Colonic mucosa (tissue), 4 donors: ENCODE data around the gene C2CD4A. TPM values are rescaled to one million over a fixed set of nuclear protein-coding genes. Genes with fewer than 3 reads are reported as not detected.

Experiments used
- DNase-seq: peaks from one replicate; pipeline ENCODE4 v3.0.0-alpha.2; 2020
- H3K27ac ChIP-seq: fragments of 200-600 bp; one replicate; pipeline ENCODE4 v1.8.0; 2021
- H3K27me3 ChIP-seq: fragments of 200-600 bp; one replicate; pipeline ENCODE4 v1.8.0; 2021
- H3K36me3 ChIP-seq: fragments of 200-600 bp; one replicate; pipeline ENCODE4 v1.8.0; 2021
- H3K4me1 ChIP-seq: fragments of 200-600 bp; one replicate; pipeline ENCODE4 v1.8.0; 2021; ENCODE audit warnings: mild to moderate bottlenecking
- H3K4me3 ChIP-seq: fragments of 200-600 bp; one replicate; pipeline ENCODE4 v1.8.0; 2021
- H3K9ac ChIP-seq, 2 donors: one replicate each; pipeline ENCODE4 v1.7.0; 2013; ENCODE audit warnings: control low read depth in 2 of 2, low read depth in 2 of 2, low read length in 2 of 2
- H3K9me3 ChIP-seq: fragments of 200-600 bp; one replicate; pipeline ENCODE4 v1.8.0; 2021
- intact Hi-C: fragments of 100-400 bp; cut with DNase I; formaldehyde crosslinking; loops from one replicate; pipeline ENCODE4 v1.14.1; 2022
- total RNA-seq, 2 donors: library from RNA; stranded (reverse); fragmentation: NEBNext Ultra II Directional in 1 of 2; extraction: Animal tissue kit (Norgen Biotek cat#: 25700) in 1 of 2; gene quantifications; one replicate each; pipeline ENCODE4 v1.2.1, GENCODE V29; 2021
- TF ChIP-seq, protein P1 (sequence below): fragments of 200-600 bp; IDR thresholded peaks from one replicate; pipeline ENCODE4 v1.8.0; 2022; ENCODE audit warnings: antibody characterized with exemption, mild to moderate bottlenecking
- donor health status: healthy.
- donor health status: DM: no; HTN: no; CAD: no.
- donor health status: DM: no; HTN: no; CAD: no.

Gene C2CD4A
- total RNA-seq, 2 donors from 2014 or later: 2.4 to 3.7 TPM

DNA sequence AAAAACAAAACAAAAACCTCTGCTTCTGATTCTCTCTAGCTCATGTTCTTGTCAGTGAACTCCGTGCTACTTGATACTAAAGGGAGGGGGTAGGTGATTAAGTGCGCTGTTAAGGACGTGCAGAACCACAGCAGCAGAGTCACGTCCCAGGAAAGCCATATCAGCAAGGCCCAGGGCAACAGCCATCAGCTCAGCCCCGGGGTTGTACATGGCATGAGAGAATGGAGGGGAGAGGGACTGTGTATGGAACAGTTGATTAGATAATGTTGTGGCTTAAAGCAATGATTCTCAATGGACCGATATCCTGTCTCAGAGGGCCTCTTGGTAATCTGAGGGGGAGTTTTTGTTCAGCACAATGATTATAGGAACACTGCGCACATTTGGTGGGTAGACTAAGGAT is 27.6 kb downstream of the C2CD4A start:
- Histone ChIP-seq H3K4me1 (no peaks in the 10 kb centered on the region), H3K4me3 (no peak overlapping the region), H3K9me3 (no peaks in the 10 kb centered on the region), H3K27ac (no peak overlapping the region), H3K9ac (no peak overlapping the region), H3K36me3 (no peaks in the 10 kb centered on the region), H3K27me3 (no peaks in the 10 kb centered on the region)
- TF ChIP-seq, protein P1, sequence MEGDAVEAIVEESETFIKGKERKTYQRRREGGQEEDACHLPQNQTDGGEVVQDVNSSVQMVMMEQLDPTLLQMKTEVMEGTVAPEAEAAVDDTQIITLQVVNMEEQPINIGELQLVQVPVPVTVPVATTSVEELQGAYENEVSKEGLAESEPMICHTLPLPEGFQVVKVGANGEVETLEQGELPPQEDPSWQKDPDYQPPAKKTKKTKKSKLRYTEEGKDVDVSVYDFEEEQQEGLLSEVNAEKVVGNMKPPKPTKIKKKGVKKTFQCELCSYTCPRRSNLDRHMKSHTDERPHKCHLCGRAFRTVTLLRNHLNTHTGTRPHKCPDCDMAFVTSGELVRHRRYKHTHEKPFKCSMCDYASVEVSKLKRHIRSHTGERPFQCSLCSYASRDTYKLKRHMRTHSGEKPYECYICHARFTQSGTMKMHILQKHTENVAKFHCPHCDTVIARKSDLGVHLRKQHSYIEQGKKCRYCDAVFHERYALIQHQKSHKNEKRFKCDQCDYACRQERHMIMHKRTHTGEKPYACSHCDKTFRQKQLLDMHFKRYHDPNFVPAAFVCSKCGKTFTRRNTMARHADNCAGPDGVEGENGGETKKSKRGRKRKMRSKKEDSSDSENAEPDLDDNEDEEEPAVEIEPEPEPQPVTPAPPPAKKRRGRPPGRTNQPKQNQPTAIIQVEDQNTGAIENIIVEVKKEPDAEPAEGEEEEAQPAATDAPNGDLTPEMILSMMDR: no peak
- intact Hi-C loops: no loop called here
- no peak for DNase-seq

DNA sequence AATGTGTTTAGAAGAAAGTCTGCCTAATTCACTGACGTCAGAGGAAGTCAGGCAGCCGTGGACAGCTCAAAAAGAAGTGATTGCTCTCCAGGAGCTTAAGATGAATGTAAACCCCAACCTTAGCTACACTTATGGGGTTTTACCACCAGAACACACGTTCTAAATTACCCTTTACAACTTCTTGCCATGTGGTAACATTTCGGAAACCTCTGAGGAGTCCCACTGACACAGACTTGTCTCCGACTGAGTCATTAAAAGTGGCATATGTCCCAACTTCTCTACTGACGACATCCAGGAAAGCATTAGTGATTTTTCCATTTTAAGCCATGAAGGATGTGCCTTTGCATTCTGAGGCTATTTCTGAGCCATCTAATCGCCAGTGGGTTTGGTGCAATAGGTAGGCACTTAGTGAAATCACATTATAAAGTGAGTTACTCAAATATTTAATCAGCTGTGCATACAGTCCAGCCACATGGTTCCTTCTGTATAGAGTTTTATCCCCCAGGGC is 32.4 kb downstream of the C2CD4A start:
- Histone ChIP-seq H3K27ac (peak overlapping the region; percentile 31), H3K36me3 (no peaks in the 10 kb centered on the region), H3K4me1 (no peaks in the 10 kb centered on the region), H3K4me3 (no peak overlapping the region), H3K9ac (no peak overlapping the region), H3K9me3 (no peaks in the 10 kb centered on the region), H3K27me3 (no peaks in the 10 kb centered on the region)
- TF ChIP-seq, protein P1: no peak
- intact Hi-C loops: no loop called here
- no peak for DNase-seq

DNA sequence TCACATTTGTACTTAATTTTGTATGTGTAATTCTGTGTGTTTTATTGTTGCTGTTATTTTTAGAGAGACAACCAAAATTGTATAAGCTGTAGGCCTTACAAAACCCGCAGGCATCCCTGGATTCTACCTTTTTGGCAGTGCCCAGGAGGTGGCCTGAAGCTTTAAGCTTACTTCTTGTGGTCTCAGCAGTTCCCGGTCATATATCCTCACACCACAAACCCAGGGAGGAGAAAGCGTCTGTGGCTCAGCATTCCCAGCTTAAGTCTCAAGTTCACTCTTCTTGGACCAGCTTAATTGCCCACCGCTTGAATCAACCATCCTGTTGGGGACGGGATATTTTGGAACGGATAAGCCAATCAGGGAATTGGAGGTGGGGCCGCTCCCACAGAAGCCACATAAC is 36.7 kb downstream of the C2CD4A start:
- H3K27ac ChIP-seq: no peak overlapping the region
- H3K4me3 ChIP-seq: no peak overlapping the region
- no peak overlapping the region for H3K9ac ChIP-seq
- no peaks in the 10 kb centered on the region for H3K27me3 ChIP-seq
- TF ChIP-seq, protein P1: no peak
- H3K9me3 ChIP-seq: no peaks in the 10 kb centered on the region
- intact Hi-C loops: no loop called here
- no peaks in the 10 kb centered on the region for H3K36me3 ChIP-seq
- DNase-seq: no peak
- H3K4me1 ChIP-seq: peaks cover 4% of the 10 kb centered on the region

DNA sequence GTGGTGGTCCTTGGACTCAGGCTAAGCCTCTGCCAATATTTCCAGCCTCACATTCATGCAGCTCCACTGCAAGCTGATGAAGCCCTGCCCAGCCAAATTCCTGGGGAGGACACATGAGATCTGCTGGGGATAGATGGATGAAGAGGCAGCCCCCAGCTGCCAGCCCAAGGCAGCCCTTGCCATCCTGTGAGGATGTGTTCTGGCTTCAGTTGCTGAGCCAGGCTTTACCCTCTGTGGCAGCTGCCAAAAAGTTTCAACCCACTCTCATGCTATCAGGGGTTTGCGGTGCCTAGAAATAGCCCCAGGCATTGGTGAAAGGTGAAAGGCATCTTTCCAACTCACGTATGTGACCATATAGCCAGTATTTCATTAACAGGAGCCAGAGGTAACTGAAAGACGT is 37.6 kb downstream of the C2CD4A start:
- intact Hi-C loops: no loop called here
- Histone ChIP-seq H3K9me3 (no peaks in the 10 kb centered on the region), H3K36me3 (no peaks in the 10 kb centered on the region), H3K27ac (no peak overlapping the region), H3K27me3 (no peaks in the 10 kb centered on the region), H3K4me3 (no peak overlapping the region), H3K9ac (no peak overlapping the region), H3K4me1 (peaks cover 4% of the 10 kb centered on the region)
- no peak for DNase-seq
- TF ChIP-seq, protein P1: no peak

DNA sequence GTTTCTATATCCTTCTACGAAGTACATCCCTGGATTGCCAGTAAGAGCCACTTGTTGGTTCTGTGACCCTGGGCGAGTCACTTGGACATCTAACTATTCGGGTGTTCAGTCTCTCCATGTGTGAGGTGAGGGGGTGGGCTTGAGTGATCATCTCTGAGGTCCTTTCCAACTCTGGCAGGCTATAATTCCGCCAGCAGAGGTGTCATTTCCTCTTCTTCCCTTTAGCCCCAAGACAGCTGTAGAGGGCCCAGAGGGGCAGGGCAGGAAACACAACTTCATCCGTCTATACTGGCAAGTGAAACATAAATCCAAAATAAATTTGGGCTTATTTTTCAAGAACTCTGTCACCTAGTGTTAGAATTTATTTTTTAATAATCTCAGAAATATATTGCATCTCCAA is 38.1 kb downstream of the C2CD4A start:
- no peak for DNase-seq
- Histone ChIP-seq H3K4me3 (no peak overlapping the region), H3K36me3 (no peaks in the 10 kb centered on the region), H3K9ac (no peak overlapping the region), H3K4me1 (peaks cover 4% of the 10 kb centered on the region), H3K27me3 (no peaks in the 10 kb centered on the region), H3K27ac (no peak overlapping the region), H3K9me3 (no peaks in the 10 kb centered on the region)
- TF ChIP-seq, protein P1: no peak
- intact Hi-C loops: no loop called here

DNA sequence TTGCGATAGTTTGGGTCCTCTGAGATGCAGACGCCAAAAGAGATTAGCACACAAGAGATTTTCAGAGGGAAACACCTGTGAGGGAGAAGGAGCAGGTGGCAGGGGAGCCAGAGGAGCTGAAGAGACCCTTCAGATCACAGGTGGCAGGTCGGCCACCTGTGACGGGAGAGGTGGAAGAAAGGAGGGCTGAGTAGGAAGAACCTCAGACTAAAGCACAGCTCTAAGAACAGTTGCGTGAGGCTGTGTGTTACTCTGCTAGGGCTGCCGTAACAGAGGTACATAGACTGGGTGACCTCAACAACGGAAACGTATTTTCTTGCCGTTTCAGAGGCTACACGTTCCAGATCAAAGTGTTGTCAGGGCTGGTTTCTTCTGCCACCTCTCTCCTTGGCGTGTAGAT is 38.5 kb downstream of the C2CD4A start:
- TF ChIP-seq, protein P1: no peak
- H3K9ac ChIP-seq: no peak overlapping the region

More for the DNA sequence above, 38.5 kb downstream of the C2CD4A start:
- Histone ChIP-seq H3K9me3 (no peaks in the 10 kb centered on the region), H3K36me3 (no peaks in the 10 kb centered on the region), H3K27ac (no peak overlapping the region), H3K4me3 (no peak overlapping the region), H3K4me1 (peaks cover 4% of the 10 kb centered on the region), H3K27me3 (no peaks in the 10 kb centered on the region)
- DNase-seq: no peak
- intact Hi-C loops: no loop called here
